HG02610 (cell line): ENCODE measurements around the gene C1QBP.
"Not testable (repeated sequence)": the region's sequence is repeated elsewhere in the genome, so short reads cannot be mapped to it uniquely, and the experiment has no call there.

ENCODE experiments used
- ATAC-seq: cut with Tn5 transposase; IDR thresholded peaks from one replicate; pipeline ENCODE4 v1.9.1; 2021; ENCODE audit warnings: mild to moderate bottlenecking, moderate library complexity; ENCODE audit not compliant: unreplicated experiment

C1QBP gene

DNA sequence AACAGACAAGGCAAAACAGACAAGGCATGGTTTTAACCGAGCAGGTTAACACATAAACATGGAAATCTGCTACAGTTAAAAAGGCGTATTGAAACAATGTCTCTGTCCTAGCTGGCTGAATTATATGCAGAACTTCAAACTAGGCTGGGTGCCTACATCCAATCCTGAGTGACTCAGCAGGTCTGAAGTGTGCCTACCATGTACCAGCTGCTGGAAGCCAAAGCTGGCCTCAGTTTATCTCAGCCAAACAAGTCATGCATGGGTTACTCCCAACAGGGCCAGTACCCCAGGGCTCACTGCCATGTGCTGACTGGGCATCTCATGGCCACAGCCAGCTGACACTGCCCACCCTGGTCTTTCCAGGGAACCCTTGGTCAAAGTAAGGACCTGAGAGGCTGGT, 4.0 kb downstream of the C1QBP start:
- no peak for ATAC-seq

DNA sequence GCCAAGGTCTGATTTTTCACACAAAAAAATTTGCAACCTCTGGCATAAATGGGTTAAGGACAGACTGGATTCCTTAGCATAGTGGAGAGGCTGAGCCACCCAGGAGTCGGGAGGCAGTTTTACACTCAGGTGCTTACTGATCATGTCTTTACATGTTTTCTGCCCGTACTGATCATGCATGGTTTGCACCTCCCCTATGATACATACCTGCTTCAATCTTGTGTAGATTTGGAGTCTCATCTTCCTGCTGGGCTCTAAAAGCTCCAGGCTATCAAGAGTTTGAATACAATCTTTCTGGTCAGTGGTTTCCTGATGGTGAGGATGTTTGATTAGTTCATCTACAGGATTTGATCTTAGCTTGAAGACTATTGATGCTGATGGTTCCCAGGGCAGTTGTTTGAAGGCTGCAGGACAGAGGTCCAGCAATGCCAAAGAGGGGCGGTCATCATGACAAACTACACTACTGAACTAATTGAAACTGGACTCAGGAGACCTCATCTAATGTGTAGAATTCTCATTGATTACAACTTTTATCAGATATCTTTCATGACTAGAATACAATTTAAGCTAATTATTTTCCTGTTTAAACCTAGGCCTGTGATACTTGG, 6.9 kb downstream of the C1QBP start:
- no peak for ATAC-seq

DNA sequence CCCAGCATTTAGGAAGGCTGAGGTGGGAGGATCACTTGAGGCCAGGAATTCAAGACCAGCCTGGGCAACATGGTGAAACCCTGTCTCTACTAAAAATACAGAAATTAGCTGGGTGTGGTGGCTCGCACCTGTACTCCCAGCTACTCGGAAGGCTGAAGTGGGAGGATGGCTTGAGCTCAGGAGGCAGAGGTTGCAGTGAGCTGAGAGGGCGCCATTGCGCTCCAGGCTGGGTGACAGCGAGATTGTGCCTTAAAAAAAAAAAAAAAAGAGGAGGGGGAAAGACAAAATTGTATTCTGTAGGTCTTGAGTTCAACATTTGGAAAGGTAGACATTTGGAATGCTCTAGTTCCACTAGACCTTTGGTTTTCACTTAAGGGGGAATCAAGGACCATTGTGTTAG, 7.7 kb downstream of the C1QBP start:
- ATAC-seq, result not testable (repeated sequence)

DNA sequence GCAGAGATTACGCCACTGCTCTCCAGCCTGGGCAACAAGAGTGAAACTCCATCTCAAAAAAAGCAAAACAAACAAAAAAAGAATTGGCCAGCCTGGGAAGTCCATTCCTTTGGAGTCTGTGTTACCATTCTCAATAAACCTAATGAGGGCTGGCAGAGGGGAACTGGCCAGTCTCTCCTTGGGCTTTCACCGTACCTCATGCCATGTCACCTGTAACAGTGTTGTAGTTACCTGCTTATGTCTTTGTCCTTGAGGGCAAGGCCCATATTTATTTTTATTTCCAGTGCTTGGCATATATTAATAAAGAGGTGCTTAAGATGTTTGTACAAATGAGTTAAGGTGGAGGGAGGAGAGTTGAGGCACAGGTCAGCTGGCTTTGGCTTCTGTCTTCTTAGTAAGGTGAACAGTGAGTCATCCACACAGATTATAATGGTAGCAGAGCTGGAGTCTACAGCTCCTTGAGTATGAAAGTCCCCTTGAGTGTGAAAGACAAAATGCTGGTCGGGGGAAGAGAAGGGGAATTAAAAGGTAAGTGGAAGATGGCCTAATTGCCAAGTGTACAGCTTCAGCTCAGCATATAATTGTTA, 8.4 kb downstream of the C1QBP start:
- no peak for ATAC-seq

DNA sequence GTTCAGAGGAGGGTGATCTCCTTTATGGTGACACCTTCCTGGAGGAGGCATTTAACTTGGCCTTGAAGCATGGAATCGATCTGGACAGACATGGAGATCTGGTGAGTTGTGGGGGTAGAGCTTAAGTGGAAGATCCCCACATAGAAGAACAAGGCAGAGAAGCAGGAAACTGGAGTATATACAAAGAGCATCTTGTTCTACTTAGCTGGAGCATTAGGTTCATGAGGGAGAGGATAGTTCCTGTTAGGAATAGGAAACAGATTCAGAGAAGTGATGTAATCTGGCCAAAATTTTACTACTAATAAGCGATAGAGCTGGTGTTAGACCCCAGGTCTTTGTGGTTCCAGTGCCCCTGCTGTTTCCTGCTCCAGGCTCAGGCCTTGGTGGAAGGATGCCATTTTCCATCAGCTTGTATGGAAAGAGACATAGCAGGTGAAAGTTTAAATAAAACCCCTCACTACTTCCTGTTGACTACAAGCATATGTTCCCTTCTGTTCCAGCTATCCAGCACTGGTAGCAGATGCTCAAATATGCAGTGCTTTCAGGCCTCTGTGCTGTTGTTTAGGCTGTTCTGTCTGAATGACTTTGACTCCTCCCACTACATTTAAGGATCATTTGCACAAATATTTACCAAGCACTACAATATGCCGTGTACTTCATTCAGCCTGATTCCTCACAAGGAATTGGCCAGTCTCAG, 9.6 kb downstream of the C1QBP start:
- ATAC-seq, result no peak

DNA sequence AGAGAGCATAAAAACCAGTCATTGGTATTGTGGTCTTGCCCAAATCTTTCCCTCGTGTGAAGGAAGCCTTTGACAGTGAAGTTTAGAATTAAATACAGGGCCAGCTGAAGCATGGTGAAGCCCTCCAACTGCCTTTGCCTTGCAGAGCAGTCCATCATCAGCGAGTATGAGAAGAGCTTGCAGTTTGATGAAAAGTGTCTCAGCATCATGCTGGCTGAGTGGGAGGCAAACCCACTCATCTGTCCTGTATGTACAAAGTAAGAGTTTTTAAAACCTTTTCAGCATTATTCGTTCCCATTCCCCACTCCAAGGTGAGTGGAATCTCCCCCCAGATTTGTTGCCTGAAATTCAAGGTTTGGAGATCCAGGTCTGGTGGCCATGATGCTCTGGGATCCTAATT, 13.1 kb downstream of the C1QBP start:
- ATAC-seq, result no peak

DNA sequence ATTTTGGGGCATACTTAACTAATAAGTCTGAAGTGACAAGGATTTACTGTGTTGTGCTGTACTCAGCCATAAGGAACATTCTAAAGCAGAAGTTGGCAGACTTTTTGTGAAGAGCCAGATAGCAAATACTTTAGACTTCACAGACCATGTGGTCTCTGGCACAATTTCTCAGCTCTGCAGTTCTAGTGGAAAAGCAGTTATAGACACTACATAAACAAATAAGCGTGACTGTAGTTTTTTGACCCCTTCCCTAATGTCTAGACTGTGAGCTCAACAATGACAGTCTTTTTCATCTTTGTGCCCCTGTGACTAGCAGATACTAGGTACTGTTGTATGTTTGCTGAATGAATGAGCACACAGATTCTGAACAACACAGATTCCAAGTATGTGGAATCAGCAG, 14.0 kb downstream of the C1QBP start:
- ATAC-seq, result no peak

DNA sequence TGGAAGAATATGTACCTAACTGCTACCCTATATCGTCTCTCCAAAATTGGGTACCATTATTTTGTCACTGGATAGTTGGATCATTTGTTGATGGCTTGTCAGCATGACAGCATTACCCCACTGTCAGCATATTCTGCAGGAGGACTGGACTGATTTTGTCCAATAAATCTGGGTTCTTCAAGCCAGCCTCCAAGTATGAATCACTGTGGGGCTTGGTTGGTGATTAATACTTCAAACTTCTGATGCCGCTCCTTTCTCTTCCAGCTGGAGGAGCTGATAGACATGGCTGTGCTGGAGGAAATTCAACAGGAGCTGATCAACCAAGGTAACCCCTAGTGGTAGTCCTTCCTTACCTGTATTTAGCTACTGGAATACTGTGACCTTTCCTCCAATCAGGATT, 16.4 kb downstream of the C1QBP start:
- no peak for ATAC-seq

DNA sequence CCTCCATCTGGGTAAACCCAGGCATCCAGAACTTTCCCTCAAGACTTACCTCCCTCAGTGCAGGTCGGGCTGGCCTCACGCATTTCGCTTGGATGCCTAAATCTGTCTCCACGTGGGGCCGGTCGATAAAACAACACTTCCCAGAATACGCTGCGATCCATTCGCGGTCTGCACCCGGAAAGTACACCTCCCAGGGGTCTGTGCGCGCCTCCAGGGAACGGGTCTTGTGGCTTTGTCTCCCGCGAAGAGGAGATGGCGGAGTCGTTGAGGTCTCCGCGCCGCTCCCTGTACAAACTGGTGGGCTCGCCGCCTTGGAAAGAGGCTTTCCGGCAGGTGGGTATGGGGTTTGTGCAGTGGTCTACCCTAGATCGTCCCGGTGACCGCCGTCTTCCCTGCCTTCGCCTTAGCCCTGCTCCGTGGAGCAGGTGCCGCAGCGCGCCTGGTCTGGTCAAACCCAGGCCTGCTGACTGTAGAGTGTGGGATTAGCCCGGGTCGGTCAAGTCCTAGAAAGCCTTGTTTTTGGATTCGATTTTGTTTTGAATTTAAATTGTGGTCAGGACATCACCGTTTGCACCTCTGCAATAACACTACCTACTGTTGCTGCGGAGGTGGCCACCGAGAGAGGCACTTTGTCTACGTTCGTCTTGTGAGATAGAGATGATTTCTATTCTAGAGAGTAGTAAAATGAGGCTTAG, 18.8 kb downstream of the C1QBP start, which contains the start of gene RPAIN:
Gene RPAIN (plus strand): TSS at position 224 of the 695 bp plus-strand sequence. CDS start 29 bp downstream, at position 253.
- ATAC-seq, result peak; percentile 61

DNA sequence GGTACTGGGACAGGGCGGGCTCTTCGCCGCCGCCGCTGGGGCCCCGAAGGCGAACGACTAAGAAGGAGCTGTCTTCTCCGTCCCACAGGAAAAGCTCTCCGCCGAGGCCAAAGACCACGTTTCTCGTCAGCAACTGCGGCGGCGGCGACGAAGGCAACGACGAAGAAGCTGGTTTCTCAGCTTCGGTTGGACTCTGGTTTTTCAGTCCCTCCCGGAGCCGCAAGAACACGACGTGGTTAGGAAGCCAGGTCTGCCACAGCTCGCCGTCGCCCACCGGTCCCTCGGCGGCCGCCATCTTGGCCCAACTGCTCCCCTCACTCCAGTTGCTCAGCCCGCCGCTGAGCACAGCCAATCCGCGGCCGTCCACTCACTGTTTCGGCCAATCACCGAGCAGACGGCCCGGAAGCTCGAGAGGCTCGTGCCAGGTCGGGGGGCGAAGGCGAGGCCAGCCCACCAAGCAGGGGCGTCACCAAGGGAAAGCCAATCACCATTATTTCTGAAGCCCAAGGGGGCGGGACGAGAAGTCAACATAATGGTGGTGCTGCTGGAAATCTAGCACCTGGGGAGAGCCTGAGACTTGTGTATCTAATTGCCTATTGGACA, 19.5 kb downstream of the C1QBP start, which contains the start of gene NUP88:
Gene NUP88 (minus strand): TSS at position 307 of the 603 bp plus-strand sequence. CDS start 12 bp downstream, at position 295.
- peak; percentile 92 for ATAC-seq

DNA sequence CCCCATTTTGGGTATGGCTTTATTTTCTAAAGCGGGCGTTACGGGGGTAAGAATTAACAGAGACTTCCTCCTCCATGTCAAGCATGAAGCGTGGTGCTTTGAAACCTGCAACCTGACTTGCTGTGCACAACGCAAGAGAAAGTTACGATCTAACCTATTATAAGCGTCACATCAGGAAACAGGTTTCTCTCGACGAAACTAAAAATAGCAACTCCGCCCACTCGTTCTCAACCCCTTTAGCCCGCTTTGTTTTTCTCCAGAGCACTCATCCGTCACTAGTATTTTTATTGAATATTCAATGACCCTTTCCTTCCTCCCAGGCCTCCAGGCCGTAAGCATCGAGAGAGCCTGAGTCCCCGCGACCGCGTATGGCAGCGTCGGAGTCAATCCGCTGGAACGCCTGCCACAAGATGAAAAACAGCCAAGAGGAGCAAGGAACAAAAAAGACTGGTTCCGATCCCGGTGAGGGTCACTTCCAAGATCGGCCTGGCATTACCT, 20.0 kb downstream of the C1QBP start:
- ATAC-seq, result peak; percentile 30

DNA sequence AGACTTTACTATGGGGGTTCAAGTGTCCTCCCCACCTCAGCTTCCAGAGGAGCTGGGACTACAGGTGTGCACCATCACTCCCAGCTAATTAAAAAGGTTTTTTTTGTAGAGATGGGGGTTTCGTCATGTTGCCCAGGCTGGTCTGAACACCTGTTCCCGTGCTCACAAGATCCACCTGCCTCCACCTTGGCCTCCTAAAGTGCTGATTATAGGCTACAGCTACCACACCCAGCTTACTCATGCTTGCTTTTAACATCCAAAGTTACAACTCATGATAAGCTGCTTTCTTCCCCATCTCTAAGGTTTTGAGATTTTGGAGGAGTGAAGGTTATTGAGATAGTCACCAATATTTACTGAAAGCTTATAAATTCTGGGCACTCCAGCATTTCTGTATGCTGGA, 22.1 kb downstream of the C1QBP start:
- no peak for ATAC-seq

DNA sequence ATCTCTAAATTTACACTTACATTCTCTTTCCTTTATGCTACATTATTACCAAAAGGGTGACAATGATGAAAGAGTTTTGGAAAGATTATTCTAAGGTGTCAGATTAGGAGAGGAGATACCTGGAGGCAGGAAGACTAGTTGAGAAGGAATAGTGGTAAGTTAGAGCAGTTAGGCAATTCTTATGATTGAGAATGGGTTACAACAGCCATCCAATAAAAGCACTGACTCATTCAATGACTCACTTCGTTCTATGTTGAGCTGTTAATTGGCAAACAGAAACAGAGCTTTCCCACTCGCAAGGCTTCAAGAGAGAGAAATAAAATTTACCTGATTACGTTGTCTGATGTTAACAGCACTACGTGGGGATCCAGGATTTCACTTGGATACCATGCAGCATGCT, 25.3 kb downstream of the C1QBP start:
- no peak for ATAC-seq

DNA sequence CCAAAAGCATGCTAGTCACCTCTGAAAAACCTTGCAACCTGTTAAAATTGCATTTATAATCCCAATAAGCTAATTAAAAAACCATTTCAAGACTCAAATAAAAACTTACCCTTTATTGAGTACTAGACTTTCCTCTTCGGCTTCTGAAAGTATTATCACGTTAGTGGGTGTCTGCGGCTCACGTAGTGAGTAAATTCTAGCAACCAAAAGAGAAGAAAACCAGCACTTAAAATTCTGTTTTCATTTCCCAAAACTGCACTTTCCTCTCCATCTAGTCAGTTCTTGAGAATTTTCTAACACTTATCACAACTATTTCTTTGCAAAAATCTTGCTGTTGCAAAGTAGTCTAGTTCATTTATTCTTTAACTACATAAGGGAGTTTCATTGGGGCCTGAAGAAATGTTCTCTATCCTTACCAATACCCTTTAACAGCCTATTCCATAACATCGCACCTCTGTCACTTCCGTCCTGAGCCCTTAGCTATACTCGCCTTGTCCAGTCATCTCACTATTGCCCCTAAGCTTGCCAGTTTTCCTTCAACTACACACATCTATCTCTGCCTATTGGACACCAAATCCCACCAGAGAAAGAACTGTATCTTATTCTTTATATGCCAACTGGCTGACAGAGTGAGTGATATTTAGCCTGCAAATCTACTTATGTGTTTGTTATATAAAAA, 28.2 kb downstream of the C1QBP start:
- no peak for ATAC-seq

DNA sequence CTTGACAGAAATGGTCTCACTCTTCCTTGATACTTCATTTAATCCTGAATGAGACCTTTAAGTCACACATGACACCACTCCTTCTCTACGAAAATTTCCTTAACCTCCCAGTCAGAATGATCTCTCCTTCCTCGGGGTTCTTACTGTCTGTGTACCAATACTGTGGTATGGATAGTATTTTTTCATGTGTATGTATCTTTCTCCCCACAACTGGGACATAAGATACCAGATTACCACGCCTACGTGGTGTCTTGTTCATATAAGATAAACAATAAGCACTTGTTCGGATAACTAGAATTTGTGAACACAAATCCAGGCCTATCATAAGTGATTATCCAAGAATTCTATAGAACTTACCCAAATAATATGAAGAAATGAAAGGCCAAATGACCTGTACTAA, 30.8 kb downstream of the C1QBP start:
- ATAC-seq, result no peak

DNA sequence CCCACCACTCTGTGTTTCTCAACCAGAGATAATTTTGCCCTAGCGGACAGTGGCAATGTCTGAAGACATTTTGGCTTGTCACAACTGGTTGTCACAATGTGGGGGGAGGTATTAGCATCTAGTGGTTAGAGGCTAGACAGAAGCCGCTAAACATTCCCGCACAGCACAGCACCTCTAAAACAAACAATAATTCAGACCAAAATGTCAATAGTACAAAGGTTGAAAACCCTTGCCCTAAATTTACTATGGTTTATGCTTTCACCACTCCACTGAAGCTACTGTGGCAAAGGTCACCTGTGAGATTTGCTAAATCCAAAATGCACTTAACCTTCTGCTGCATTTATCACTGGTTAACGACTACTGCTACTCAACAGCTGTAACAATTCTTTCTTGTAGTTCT, 33.6 kb downstream of the C1QBP start:
- ATAC-seq, result no peak

DNA sequence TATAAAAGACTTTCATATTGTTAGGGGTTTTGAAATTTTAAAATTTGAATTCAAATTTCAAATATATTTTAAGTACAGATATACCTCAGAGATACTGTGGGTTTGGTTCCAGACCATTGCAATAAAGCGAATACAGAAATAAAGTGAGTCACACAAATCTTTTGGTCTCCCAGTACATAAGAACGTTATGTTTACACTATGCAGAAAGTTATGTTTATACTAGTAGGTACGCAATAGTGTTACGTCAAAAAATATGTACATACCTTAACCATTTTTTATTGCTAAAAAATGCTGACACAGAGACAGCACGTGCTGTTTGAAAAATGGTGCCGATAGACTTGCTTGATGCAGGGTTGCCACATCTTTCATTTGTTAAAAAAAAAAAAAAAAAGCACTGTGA, 39.2 kb downstream of the C1QBP start:
- ATAC-seq, result no peak

DNA sequence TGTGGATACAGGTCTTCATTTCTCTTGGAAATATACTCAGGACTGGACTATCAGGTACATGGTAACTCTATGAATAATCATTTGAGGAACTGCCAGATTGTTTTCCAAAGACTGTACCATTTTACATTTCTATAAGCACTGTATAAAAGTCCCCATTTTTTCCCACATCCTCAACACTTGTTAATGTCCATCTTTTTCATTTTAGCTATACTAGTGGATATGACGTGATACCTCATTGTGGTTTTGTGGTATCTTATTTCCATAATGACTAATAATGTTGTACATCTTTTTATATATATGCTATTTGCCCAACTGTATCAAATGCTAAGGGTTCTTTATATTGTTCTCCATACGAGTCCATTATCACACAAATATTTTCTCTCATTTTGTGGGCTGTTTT, 42.3 kb downstream of the C1QBP start:
- ATAC-seq, result no peak

DNA sequence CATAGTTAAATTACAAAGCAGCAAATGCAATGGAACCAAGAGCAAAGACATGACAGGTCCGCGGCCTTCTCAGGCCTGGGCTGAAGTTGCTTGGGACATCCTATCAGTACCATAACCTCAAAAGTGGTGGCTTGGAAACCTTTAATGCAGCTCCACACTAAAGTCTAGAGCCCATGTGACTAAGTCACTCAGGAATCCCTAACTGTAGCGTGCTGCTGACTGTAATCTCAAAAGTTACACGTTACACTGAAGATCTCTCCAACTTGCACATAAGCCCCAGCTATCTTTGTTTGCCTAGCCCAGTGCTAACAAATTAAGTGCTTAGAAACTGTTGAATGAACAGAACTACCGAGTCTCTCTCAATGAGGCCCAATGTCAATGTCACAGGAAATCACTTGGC, 47.3 kb downstream of the C1QBP start:
- no peak for ATAC-seq
